Epithelial cell of esophagus (primary cell): ENCODE measurements around the gene DMRT1.
"Not testable (repeated sequence)": the region's sequence is repeated elsewhere in the genome, so short reads cannot be mapped to it uniquely, and the experiment has no call there.

Experiments used
- DNase-seq: peaks from one replicate; pipeline ENCODE4 v3.0.0; 2010; ENCODE audit warnings: low read depth
- H3K4me3 ChIP-seq: 2 replicates; pipeline ENCODE4 v1.5.1; 2011; ENCODE audit warnings: mild to moderate bottlenecking, low read length, control low read depth
- TF ChIP-seq, protein P1 (sequence below): IDR thresholded peaks from 2 replicates; pipeline ENCODE4 v1.5.1; 2011; ENCODE audit warnings: low read depth, mild to moderate bottlenecking, low read length, control low read depth, inconsistent platforms; ENCODE audit not compliant: insufficient read depth; ENCODE audit errors: missing control alignments

DMRT1 gene

DNA sequence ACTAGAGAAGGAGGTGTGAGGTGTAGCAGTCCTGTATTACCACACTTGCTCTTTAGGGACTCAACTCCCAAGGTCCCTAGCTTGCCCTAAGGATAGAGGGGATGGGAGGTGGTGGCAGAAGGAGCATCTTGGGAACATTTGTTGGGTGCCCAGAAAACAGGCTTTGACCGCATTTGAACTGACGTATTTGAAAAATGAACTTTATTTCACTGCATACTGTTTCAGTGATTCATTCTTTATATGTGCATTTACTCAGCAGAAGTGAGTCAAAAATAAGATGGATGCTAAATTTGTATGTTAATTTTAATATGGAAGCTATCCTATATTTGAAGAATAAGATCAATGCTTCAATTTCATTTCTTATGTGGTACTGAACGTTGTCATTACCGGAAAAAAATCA, 153.7 kb downstream of the DMRT1 start:
- no peak overlapping the region for H3K4me3 ChIP-seq
- no peak for DNase-seq
- TF ChIP-seq, protein P1, sequence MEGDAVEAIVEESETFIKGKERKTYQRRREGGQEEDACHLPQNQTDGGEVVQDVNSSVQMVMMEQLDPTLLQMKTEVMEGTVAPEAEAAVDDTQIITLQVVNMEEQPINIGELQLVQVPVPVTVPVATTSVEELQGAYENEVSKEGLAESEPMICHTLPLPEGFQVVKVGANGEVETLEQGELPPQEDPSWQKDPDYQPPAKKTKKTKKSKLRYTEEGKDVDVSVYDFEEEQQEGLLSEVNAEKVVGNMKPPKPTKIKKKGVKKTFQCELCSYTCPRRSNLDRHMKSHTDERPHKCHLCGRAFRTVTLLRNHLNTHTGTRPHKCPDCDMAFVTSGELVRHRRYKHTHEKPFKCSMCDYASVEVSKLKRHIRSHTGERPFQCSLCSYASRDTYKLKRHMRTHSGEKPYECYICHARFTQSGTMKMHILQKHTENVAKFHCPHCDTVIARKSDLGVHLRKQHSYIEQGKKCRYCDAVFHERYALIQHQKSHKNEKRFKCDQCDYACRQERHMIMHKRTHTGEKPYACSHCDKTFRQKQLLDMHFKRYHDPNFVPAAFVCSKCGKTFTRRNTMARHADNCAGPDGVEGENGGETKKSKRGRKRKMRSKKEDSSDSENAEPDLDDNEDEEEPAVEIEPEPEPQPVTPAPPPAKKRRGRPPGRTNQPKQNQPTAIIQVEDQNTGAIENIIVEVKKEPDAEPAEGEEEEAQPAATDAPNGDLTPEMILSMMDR, result no peak

DNA sequence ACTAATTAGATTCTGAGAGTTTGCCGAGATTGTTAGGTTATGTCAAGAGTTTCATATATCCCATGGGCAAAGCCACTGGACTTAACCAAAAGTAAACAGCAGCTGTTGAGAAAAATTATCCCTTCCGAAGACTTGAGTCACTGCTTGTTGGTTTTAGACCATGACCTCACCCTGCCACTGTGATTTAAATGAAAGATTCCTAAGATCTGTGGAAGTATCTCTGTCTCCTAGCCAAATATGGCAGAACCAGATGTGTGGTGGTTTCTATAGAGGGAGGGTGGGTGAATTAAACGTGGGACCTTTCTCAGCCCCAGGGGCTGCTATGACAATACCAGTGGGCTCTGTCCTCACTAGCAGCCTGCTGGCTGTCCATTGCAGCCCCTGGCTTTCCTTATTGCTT, 154.3 kb downstream of the DMRT1 start:
- peak; percentile 66 for DNase-seq
- H3K4me3 ChIP-seq, result no peak overlapping the region
- TF ChIP-seq, protein P1, result no peak

DNA sequence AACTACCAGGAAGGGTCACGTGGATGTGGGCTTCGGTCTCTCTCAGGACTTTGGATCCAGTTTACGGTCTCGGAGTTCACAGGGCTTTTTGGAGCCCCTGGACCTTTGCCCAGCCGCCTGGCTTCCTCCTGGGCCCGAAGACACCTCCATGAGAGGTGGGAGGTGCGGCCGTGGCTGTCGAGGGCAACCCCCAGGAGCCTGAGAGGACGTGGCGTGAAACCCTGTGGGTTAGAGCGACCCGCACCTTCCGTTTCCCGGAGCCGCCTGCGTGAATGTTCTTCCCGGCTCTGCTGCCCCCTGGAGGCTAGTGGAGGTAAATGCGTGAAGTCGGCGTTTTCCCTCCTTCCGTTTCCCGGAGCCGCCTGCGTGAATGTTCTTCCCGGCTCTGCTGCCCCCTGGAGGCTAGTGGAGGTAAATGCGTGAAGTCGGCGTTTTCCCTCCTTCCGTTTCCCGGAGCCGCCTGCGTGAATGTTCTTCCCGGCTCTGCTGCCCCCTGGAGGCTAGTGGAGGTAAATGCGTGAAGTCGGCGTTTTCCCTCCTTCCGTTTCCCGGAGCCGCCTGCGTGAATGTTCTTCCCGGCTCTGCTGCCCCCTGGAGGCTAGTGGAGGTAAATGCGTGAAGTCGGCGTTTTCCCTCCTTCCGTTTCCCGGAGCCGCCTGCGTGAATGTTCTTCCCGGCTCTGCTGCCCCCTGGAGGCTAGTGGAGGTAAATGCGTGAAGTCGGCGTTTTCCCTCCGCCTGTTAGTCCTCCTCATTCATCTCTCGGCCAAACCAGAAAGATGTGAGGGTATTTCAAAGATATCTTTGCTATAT, 157.0 kb downstream of the DMRT1 start:
- not testable (repeated sequence) for DNase-seq, H3K4me3 ChIP-seq
- TF ChIP-seq, protein P1, result peak; percentile 32

DNA sequence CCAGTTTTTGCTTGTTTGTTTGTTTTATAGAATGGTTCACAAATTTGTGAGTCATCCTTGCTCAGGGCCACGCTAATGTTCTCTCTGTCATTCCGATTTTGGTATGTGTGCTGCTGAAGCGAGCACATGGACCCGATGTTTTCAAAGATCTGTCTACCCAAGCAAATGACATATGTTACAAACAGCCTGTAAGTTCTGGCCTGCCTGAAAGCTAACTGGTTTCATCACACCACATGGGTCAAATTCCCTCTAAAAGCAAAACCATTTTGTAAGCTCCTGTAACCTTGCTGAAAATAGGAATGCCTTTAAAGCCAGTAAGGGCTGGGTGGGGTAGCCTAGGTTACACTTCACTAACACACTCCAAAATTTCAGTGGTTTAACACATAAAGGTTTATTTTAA, 160.3 kb downstream of the DMRT1 start:
- DNase-seq, result peak; percentile 21

DNA sequence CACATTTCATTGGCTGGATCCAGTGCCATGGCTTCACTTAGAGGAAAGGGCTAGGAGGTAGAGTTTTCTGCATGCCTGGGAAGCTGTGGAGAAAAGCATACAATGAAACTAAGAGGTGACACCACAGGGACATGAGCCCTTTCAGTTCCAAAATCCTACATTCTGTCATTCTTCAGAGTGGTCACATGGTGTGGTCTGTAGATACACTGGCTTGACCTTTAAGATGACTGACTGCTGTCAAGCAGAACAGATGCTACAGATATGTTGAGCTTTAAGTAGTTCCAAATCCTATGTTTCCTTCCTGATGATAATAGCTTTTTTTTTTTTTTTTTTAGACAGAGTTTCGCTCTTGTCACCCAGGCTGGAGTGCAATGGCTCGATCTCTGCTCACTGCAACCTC, 161.2 kb downstream of the DMRT1 start:
- TF ChIP-seq, protein P1, result no peak
- DNase-seq, result no peak
- no peak overlapping the region for H3K4me3 ChIP-seq

More for the DNA sequence above, 160.3 kb downstream of the DMRT1 start:
- TF ChIP-seq, protein P1, result no peak
- no peak overlapping the region for H3K4me3 ChIP-seq

DNA sequence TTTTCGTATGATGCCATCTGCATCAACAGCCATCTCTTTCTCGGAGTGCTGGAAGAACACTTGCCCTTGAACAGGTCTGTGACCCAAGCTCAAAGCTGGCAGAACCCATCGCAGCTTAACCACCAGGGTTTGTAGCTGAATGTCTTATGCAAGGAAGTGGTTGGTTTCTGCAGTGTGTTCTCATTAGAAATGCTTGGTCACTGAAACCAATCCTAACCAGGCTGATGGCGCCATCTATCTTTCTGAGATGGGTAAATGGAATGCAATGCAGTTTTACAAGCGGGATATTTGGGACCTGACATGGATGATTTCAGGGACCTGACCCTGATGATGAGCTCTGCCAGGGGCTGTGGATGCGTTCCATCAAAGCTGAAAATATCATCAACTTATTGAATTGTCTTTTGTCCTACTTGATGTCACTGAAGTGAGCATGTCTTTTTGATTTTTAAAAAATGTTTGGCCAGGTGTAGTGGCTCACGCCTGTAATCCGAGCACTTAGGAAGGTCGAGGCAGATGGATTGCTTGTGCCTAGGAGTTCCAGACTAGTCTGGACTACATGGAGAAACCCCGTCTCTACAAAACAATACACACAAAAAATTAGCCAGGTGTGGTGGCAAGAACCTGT, 163.7 kb downstream of the DMRT1 start:
- H3K4me3 ChIP-seq, result no peak overlapping the region
- peak; percentile 76 for DNase-seq
- TF ChIP-seq, protein P1, result peak; percentile 83
